ENCODE data around the gene PTPRCAP. TPM values are rescaled to one million over a fixed set of nuclear protein-coding genes. Genes with fewer than 3 reads are reported as not detected.

Gene PTPRCAP, protein sequence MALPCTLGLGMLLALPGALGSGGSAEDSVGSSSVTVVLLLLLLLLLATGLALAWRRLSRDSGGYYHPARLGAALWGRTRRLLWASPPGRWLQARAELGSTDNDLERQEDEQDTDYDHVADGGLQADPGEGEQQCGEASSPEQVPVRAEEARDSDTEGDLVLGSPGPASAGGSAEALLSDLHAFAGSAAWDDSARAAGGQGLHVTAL
- 1.0 TPM in 1 of 2 replicates, not detected in the other for polyA plus RNA-seq

DNA sequence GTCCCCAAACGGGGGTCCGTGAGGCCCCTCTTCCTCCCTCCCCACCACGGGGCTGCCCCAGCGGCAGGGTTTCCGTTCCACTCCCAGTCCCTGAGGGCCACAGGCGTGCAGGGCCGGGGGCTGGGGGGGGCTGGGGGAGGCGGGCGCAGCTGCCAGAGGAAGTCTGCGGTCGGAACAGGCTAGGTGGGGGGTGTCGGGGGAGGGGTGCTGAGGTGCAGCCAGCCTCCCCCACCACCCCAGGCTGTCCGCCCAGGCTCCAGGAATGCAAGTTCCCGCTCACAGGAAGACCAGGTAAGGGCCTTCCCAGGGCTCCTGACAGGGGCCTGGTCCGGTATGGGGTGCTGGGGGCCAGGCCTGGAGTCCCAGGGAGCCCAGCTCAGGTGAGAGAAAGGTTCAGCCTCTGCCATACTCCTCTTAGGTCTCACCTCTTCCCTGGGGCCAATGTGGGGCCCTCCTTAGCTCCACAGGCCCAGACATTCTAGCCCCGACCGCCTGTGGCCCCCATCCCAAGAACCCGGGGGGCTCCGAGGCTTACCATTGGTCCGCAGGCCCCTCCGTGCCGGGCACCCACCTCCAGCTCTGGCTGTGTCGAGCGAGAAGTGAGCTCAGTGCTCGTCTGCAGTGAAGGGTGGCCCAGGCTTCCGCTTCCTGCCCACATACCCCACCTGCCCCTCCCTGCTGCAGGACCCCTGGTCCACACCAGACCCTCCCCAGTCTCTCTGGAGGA lies at the start of gene PTPRCAP:
PTPRCAP (minus strand) TSS at position 601 of the 727 bp plus-strand sequence; CDS start at position 538, 63 bp downstream.

DNA sequence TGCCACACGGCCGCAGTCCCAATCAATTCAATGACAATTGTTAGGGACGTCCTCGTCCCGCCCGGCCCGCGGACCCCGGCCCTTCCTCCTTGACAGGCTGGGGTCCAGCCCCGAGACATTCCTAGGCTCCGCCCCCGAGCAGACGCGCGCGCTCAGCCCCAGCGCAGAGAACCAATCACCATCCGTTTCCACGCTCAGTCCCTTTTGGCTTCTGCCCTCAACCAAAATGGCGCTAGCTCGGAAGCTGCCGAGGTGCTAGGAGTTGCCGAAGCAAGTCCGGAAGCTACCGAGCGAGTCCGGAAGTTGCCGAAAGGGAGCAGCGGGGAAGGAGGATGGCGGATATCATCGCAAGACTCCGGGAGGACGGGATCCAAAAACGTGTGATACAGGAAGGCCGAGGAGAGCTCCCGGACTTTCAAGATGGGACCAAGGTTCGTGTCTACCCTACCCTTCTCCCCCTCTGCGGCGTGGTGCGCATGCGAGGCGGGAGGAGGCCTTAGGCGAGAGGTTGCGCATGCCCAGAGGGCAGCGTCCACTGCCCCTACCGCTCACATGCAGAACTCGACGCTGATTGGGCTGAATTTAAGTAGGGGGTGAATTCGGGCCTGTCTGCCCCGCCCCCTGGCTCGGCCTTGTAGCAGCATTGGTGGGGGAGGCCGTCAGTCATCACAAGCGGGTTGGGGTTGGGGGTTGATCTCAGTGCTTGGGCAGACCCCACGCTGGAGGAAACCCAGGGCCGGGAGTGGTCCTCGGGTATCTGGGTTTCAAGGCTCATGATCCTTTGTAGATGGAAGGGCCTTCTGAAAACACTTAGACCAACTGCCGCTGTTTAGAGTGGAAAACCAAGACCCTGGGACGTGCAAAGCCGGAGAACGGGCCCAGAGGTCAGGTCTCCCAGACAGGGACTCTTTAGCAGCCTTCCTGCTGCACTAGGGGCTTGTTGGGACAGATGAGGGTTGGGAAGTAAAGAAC lies 45.6 kb upstream of the PTPRCAP start, which contains the start of gene AIP:
AIP (plus strand) TSS at position 200 of the 972 bp plus-strand sequence; CDS start at position 333, 133 bp downstream.

DNA sequence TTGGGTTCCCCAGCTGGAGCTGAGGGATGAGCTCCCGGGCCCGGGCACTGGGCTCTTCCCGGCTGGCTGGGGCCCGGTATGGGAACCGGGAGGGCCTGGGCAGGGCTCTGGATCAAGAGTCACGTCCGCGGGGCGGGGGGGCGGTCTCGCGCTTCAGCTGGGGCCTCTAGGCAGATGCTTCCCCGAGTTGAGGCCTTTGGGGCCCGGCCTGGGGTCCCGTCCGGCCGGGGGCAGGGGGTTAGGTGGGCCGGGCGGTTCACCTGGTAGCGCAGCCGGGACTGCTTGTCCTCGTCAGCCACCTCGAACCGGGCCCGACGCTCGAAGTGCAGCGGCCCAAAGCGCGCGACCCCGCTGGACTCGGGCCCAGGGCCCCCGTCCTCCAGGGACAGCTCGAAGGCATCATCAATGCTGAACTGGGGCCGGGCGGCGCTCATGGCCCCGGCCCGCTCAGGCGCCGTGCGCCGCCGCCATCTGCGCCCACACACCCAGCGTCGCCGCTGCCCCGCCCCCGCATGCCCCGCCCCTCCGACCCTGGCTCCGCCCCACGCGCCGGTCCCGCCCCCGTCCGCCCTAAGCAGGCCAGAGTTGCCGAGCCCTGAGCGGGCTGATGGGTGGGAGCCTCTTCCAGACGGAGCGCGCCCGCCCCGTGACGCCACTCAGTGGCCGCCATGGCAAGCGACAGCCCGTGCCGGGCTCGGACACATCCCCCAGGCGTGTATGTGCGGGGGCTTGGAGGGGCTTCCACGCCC lies 31.5 kb upstream of the PTPRCAP start, which contains the start of gene TMEM134:
TMEM134 (minus strand) TSS at position 493 of the 749 bp plus-strand sequence; CDS start at position 434, 59 bp downstream.

DNA sequence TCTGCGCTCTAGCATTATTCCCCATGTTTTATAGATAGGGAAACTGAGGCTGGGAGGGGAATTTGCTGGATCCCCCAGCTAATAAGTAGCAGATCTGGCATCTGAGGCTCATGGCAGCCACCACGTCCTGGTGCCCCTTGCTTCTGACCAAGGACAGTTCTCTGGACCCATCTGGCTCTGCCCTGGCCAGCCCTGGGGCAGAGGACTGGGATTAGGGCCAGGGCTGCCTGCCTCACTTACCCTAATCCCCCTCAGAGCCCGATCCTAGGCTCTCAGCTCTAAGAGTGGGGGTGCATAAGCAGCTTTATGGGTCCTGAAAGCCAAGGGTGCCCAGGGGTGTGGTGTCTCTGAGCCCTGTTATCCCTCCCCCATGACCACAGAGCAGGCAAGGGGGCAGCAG lies 17.6 kb upstream of the PTPRCAP start, which contains the start of gene CABP4:
CABP4 (plus strand) TSS at position 301 of the 400 bp plus-strand sequence; CDS start at position 371, 70 bp downstream.

DNA sequence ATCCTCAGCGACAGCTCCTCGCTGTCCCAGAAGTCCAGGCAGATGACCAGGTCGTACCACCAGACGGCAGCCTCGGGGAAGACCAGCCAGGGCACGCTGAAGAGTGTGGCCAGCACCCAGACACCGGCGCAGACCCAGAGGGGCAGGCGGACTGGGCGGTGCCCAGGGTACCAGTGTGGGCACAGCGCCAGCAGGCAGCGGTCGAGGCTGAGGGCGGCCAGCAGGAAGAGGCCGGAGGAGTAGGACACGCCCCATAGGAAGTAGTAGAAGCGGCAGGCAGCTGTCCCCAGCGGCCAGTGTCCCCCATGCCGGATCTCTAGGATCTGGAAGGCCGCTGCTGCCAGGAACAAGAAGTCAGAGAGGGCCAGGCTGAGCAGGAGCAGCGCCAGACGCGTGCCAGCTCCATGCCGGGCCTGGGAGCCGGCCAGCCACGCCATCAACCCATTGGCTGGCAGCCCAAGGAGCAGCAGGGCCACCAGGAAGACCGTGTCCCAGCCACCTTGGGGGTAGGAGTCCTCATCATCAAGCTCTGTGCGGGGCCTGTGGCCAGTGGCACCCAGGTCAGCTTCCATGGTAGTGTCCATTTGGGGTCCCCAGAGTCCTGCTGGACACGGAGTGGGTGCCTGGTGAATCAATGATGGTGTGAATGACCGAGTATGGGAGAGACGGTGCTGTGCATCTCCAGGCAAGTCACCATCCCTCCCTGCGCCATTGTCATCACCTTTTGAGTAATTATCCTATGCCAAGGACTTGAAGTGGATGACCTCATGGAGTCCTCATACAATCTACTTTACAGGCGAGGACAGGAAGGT lies 14.9 kb upstream of the PTPRCAP start, which contains the start of gene GPR152:
GPR152 (minus strand) TSS at position 589 of the 812 bp plus-strand sequence; CDS start at position 584, 5 bp downstream.

DNA sequence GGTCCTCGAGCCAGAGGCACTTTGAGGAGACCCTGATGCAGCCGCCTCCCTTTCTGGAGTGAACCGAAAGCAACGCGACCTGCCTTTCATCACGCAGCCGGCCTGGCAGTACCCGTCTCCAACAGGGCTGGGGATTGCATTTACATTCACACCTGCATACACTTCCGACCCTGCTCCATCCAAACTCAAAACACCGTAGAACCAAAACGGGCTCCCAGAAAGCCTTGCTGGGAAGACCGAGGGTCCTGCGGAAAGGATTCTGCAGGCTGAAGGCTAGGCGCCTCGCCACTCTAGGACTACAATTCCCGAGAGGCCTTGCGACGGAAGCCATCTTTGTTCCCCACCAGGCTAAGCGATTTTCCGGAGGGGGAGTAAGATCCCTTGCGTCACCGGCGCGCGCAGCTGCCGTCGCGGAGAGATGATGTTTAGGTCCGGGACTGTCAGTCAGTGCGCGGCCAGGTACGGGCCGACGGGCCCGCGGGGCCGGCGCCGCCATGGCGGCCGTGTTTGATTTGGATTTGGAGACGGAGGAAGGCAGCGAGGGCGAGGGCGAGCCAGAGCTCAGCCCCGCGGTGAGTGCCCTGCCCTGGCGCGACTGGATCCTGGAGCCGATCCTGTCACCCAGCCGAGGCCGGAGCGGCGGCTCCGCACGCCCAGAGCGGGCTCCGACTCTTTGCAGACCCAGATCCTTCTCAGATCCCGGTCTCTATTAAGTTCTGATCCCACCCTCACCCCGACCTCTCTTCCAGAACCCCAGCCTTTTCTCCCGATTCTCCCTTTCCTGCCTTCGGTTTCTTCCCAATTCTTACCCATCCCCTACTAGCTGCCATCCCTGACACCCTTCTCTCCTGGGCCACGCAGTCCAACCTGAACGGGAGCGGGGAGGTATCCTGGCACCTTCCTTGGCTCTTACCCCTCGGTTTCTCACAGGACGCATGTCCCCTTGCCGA lies 9.2 kb downstream of the PTPRCAP start, which contains the start of gene RPS6KB2:
RPS6KB2 (plus strand) TSS at position 443 of the 950 bp plus-strand sequence; CDS start at position 495, 52 bp downstream.

DNA sequence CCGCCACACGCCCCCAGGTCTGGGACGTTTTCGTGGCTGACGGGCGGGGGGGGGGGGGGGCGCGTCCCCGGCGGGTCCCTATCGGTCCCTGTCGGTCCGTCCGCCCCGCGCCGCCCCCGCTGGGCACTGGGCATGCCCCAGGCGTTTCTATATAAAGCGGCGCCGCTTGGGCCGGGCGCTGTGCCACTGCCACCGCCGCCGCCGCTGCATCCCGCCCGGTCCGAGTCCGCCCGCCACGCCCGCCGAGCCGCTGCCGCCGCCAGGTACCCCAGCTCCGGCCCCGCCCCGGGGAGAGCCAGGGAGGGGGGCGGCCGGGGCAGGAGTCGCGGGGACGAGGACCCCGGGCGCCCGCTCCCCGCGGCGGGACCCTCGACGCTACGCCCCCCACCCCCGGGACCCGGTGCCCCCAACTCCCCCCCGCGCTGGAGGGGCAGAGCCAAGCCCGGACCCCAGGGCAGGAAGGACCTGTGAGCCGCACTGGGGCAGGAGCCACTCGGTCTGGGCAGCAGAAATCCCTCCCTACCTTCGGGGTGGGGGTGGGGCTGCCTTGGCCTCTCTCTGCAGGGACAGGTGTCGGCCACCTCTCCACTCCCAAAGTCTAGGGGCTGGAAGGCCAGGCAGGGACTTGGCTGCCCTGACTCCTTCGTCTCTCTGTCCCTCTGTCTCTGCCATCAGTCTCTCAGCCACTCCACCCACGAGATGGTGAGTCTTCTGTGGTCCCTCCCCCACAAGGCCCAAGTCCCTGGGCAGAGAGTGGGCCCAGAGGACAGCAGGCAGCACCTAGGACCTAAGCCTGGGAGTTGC lies 21.8 kb downstream of the PTPRCAP start, which contains the start of gene CARNS1:
CARNS1 (plus strand) TSS at position 178 of the 804 bp plus-strand sequence; CDS start at position 700, 522 bp downstream.

DNA sequence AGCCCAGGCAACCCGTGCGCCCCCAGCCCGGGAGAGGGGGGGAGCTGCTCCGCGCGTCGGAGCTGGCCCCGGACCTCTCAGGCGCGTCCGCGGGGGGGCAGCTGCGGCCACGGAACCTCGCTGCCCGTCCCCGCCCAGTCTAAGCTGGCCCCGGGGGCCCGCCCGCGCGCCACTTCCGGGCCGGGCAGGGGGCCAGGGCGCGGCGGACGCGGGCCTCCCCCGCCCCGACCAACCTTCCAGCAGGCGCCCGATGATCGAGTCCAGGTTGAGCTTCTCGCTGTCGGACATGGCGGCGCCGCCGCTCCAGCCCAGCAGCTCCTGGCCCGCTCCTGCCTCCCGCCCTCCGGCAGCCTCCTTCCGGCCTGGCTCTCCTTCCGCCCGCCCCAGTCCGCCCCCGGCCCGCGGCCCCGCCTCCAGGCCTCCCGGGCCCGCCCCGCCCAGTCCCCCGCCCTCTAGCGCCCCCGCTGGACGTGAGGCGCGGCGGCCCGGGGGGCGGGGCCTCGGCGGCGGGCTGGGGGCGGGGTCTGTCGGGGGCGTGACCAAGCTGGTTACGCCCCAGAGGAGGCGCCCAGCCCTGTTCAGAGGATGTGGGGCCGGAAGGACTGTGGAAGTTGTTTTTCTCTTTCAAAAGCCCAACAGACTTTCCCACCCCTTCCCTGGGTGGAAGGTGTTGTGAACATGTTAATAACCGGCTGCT lies 35.8 kb downstream of the PTPRCAP start, which contains the start of gene PPP1CA:
PPP1CA (minus strand) TSS at position 364 of the 697 bp plus-strand sequence; CDS start at position 288, 76 bp downstream.

DNA sequence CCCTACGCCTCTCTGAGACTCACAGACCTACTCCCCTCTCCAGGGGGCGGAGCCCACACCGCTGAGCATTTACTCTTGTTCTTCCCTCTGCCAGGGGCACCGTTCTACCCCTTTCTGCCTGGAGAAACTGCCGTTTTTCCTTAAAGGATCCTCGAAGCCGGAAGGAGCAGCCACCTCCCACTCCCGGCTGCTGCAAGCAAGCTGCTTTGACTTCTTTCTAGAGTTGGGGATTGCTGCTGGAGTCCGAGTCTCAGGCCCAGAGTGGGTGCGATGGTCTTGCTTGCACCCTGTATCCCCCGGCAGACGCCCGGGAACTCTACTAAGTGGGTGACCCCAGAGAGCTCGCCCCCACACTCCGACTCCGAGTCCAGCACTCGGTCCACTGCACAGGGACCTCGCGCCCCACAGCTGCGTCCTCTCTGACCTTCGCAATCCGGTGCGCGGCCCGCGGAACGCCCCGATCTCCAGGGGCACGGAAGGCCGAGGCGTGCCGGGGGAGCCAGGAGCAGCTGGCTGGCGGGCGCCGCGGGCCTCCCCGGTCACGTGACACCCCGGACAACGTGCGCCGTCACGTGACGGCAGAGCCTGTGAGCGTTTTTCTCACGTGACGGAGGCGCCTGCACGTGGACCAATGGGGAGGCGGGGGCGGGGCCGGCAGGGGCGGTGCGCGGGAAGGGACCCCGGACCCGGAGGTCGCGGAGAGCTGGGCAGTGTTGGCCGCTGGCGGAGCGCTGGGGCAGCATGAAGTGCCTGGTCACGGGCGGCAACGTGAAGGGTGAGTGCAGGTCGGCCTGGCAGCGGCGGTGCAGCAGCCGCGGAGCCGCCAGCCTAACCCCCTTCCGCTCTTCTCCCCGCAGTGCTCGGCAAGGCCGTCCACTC lies 45.9 kb downstream of the PTPRCAP start, which contains the start of gene RAD9A:
RAD9A (plus strand) TSS at position 683 of the 879 bp plus-strand sequence; CDS start at position 742, 59 bp downstream.

Other genes starting within 250 kb of the PTPRCAP start
- gene GRK2, start 171.2 kb downstream of the PTPRCAP start, polyA plus RNA-seq = 1.1 and 1.2 TPM in 2 replicates
- 0.63 and 4.3 TPM in 2 replicates for gene ANKRD13D, start 148.4 kb downstream of the PTPRCAP start, polyA plus RNA-seq
- 3.2 TPM in 1 of 2 replicates, not detected in the other for gene SSH3, start 134.2 kb downstream of the PTPRCAP start, polyA plus RNA-seq
- gene POLD4, start 84.1 kb downstream of the PTPRCAP start, polyA plus RNA-seq = 4.0 TPM in 1 of 2 replicates, not detected in the other
- not detected in 2 replicates for gene CLCF1, start 64.1 kb downstream of the PTPRCAP start, polyA plus RNA-seq
- gene RAD9A, start 45.7 kb downstream of the PTPRCAP start, polyA plus RNA-seq = 0.35 and 2.5 TPM in 2 replicates
- gene PPP1CA, start 35.8 kb downstream of the PTPRCAP start, polyA plus RNA-seq = 14.0 and 30.5 TPM in 2 replicates
- not detected in 2 replicates for gene TBC1D10C, start 33.6 kb downstream of the PTPRCAP start, polyA plus RNA-seq
- gene CARNS1, start 22.0 kb downstream of the PTPRCAP start, polyA plus RNA-seq = 0.39 and 0.41 TPM in 2 replicates
- gene RPS6KB2, start 9.2 kb downstream of the PTPRCAP start, polyA plus RNA-seq = 0.66 TPM in 1 of 2 replicates, not detected in the other
- 1.5 and 4.7 TPM in 2 replicates for gene CORO1B, start 5.8 kb upstream of the PTPRCAP start, polyA plus RNA-seq
- not detected in 2 replicates for gene GPR152, start 15.0 kb upstream of the PTPRCAP start, polyA plus RNA-seq
- gene CABP4, start 17.7 kb upstream of the PTPRCAP start, polyA plus RNA-seq = 0.08 and 0.52 TPM in 2 replicates
- gene TMEM134, start 31.6 kb upstream of the PTPRCAP start, polyA plus RNA-seq = 37.1 and 46.2 TPM in 2 replicates
- 33.2 and 34.2 TPM in 2 replicates for gene AIP, start 45.3 kb upstream of the PTPRCAP start, polyA plus RNA-seq
- gene PITPNM1, start 67.7 kb upstream of the PTPRCAP start, polyA plus RNA-seq = 0.10 and 0.95 TPM in 2 replicates
- gene CDK2AP2, start 70.5 kb upstream of the PTPRCAP start, polyA plus RNA-seq = 30.5 and 34.5 TPM in 2 replicates
- gene CABP2, start 85.8 kb upstream of the PTPRCAP start, polyA plus RNA-seq = not detected in 2 replicates
- 101 and 134 TPM in 2 replicates for gene GSTP1, start 146.1 kb upstream of the PTPRCAP start, polyA plus RNA-seq
- gene NDUFV1, start 169.3 kb upstream of the PTPRCAP start, polyA plus RNA-seq = 104 and 130 TPM in 2 replicates
- gene NUDT8, start 192.3 kb upstream of the PTPRCAP start, polyA plus RNA-seq = 0.46 and 0.71 TPM in 2 replicates
- not detected in 2 replicates for gene TBX10, start 202.1 kb upstream of the PTPRCAP start, polyA plus RNA-seq
- not detected in 2 replicates for gene ACY3, start 213.0 kb upstream of the PTPRCAP start, polyA plus RNA-seq
- gene ALDH3B2, start 236.9 kb upstream of the PTPRCAP start, polyA plus RNA-seq = not detected in 2 replicates